ENCODE results near the gene CALN1. TPM values are rescaled to one million over a fixed set of nuclear protein-coding genes. Genes with fewer than 3 reads are reported as not detected.

The CALN1 gene
- total and polyA plus RNA-seq, 9 donors, result under 0.01 to 0.18 (median 0.13) TPM; not detected in 2

DNA sequence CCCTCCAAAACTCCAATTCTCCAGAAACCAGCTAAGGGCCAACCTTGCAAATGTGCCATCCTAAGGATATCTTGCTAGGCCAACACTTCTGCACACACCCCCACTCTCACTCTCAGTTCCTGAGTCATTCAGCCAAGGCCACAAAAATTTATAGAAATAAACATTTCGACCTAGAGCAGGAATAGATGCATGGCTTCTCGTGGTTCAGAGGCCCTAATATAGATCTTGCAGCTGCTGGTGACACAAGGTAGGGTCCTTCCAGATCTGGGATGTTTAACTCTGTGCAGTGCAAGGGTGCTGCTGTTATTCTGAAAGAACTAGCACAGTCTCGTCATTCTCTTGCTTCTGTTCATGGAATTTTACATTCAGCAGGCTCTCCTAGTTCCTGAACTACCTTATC lies 369.3 kb downstream of the CALN1 start:
- TF ChIP-seq POLR2A (IDR thresholded peaks at IDR 0.05), result no peak
- TF ChIP-seq, protein P1, sequence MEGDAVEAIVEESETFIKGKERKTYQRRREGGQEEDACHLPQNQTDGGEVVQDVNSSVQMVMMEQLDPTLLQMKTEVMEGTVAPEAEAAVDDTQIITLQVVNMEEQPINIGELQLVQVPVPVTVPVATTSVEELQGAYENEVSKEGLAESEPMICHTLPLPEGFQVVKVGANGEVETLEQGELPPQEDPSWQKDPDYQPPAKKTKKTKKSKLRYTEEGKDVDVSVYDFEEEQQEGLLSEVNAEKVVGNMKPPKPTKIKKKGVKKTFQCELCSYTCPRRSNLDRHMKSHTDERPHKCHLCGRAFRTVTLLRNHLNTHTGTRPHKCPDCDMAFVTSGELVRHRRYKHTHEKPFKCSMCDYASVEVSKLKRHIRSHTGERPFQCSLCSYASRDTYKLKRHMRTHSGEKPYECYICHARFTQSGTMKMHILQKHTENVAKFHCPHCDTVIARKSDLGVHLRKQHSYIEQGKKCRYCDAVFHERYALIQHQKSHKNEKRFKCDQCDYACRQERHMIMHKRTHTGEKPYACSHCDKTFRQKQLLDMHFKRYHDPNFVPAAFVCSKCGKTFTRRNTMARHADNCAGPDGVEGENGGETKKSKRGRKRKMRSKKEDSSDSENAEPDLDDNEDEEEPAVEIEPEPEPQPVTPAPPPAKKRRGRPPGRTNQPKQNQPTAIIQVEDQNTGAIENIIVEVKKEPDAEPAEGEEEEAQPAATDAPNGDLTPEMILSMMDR (IDR thresholded peaks at IDR 0.05), result no peak
- no peak for TF ChIP-seq EP300 (IDR thresholded peaks at IDR 0.05)
- no peaks in the 10 kb centered on the region for H3K36me3 ChIP-seq
- H3K27ac ChIP-seq, result no peak overlapping the region
- H3K4me3 ChIP-seq, result no peak overlapping the region
- intact Hi-C loops (cut with DNase I), result no loop called here
- H3K4me1 ChIP-seq (ENCODE audit: insufficient read depth), result no peaks in the 10 kb centered on the region
- 27 to 47% (median 37%) methylated on average over 3 of the region's 3 CpGs for WGBS, 3 donors
- no peak for DNase-seq
- no peaks in the 10 kb centered on the region for H3K27me3 ChIP-seq
- H3K9me3 ChIP-seq, result no peaks in the 10 kb centered on the region

DNA sequence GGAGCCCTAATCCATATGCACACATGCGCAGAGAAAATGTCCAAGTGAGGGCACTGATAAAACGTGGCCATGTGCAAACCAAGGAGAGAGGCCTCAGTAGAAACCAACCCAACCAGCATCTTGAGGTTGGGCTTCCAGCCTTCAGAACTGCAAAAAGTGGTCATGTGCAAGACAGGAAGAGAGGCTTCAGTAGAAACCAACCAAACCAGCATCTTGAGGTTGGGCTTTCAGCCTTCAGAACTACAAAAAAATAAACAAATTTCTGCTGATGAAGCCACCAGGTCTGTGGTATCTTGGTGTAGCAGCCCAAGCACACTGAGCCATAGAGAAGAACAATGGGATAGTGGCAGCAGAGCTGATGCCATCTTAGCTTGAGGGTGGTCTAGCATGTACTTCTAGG lies 371.5 kb downstream of the CALN1 start:
- 74 to 79% (median 79%) methylated on average over 2 of the region's 2 CpGs for WGBS, 3 donors
- intact Hi-C loops (cut with DNase I), result no loop called here
- H3K27ac ChIP-seq, result no peak overlapping the region
- TF ChIP-seq EP300 (IDR thresholded peaks at IDR 0.05) (no peak), POLR2A (IDR thresholded peaks at IDR 0.05) (no peak)
- TF ChIP-seq, protein P1 (IDR thresholded peaks at IDR 0.05), result no peak
- no peaks in the 10 kb centered on the region for H3K9me3 ChIP-seq
- DNase-seq, result no peak
- H3K27me3 ChIP-seq, result no peaks in the 10 kb centered on the region
- no peaks in the 10 kb centered on the region for H3K4me1 ChIP-seq (ENCODE audit: insufficient read depth)
- H3K36me3 ChIP-seq, result no peaks in the 10 kb centered on the region
- H3K4me3 ChIP-seq, result no peak overlapping the region

DNA sequence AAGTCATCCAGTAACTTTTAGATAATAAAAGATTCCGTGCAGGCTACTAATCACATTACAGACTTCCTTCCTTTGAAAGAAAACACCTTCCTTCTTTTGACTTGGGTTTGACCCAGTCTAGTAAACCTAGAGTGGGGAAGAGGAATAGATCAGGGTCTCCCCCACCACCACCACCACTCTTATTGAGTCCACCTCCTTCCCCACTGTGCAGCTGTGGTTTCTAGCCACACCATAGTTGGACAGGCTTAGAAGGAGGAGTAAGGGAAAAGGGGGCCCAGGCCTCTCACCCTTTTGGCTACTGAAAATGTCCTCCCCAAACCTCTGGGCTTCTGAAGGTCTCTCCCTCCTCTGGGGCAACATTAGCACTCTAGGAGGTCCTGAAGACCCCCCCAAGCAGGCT lies 372.7 kb downstream of the CALN1 start:
- no peaks in the 10 kb centered on the region for H3K36me3 ChIP-seq

DNA sequence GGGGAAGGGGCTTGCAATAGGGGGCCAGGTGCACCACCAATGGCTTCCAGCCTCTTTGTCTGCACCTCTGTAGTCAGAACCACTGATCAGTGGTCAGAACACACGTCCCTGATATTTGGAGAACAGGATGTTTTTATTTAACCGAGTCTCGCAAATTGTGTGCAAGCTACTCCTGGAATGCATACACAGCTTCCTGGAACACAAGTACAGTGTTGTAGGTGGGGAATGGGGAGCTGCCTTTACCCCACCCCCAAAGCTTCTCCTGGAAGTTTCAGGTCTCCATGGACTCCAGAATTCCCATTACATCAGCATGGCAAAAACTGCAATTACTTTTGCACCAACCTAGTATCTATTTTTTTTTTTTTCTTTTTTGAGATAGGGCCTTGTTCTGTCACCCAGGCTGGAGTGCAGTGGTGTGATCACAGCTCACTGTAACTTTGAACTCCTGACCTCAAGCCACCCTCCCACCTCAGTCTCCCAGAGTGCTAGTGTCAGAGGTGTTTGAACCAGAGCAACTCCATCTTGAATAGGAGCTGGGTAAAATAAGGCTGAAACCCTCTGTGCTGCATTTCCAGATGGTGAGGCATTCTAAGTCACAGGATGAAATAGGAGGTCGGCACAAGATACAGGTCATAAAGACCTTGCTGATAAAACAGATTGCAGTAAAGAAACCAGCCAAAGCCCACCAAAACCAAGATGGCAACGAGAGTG lies 374.0 kb downstream of the CALN1 start:
- TF ChIP-seq, protein P1 (IDR thresholded peaks at IDR 0.05), result no peak
- no peak for TF ChIP-seq EP300 (IDR thresholded peaks at IDR 0.05)
- TF ChIP-seq POLR2A (IDR thresholded peaks at IDR 0.05), result no peak
- DNase-seq, result no peak

More for the DNA sequence above, 372.7 kb downstream of the CALN1 start:
- Histone ChIP-seq H3K4me1 (ENCODE audit: insufficient read depth) (no peaks in the 10 kb centered on the region), H3K27ac (no peak overlapping the region), H3K27me3 (no peaks in the 10 kb centered on the region), H3K9me3 (no peaks in the 10 kb centered on the region), H3K4me3 (no peak overlapping the region)
- intact Hi-C loops (cut with DNase I), result no loop called here
- WGBS, 3 donors, result 50 to 59% (median 58%) methylated on average over 1 of the region's 1 CpG
- TF ChIP-seq POLR2A (IDR thresholded peaks at IDR 0.05), result no peak
- no peak for TF ChIP-seq EP300 (IDR thresholded peaks at IDR 0.05)
- TF ChIP-seq, protein P1 (IDR thresholded peaks at IDR 0.05), result no peak
- no peak for DNase-seq

More for the DNA sequence above, 374.0 kb downstream of the CALN1 start:
- WGBS, 3 donors, result 68 to 82% (median 76%) methylated on average over 5 of the region's 5 CpGs
- Histone ChIP-seq H3K9me3 (no peaks in the 10 kb centered on the region), H3K27me3 (no peaks in the 10 kb centered on the region), H3K4me3 (no peak overlapping the region), H3K4me1 (ENCODE audit: insufficient read depth) (no peaks in the 10 kb centered on the region), H3K27ac (no peak overlapping the region), H3K36me3 (no peaks in the 10 kb centered on the region)
- intact Hi-C loops (cut with DNase I), result no loop called here

Data from ovary (tissue), 9 donors.